GM23338 (cell line): Measurements from ENCODE around the gene GAR1. TPM values are rescaled to one million over a fixed set of nuclear protein-coding genes. Genes with fewer than 3 reads are reported as not detected.

Experiments
- ATAC-seq: fragments of 200-7000 bp; cut with Tn5 transposase; 3 replicates; pipeline ENCODE4 v1.9.1; 2020
- DNase-seq: peaks from one replicate; pipeline ENCODE4 v3.0.0-alpha.2; 2015; ENCODE audit warnings: low spot score
- H2AFZ ChIP-seq: fragments of 200-600 bp; sonication (generic); 2 replicates; pipeline ENCODE4 v1.8.0; 2016; ENCODE audit warnings: antibody characterized with exemption, mild to moderate bottlenecking, moderate library complexity
- H3F3A ChIP-seq: fragments of 200-600 bp; sonication (generic); replicated peaks from 2 replicates; pipeline ENCODE4 v1.8.0; 2017; ENCODE audit warnings: antibody characterized with exemption, mixed run types, low read depth
- H3K27ac ChIP-seq: fragments of 200-600 bp; sonication (generic); 2 replicates; pipeline ENCODE4 v1.6.1; 2016; ENCODE audit warnings: low read depth
- H3K27me3 ChIP-seq: fragments of 200-600 bp; sonication (generic); 2 replicates; pipeline ENCODE4 v1.8.0; 2016; ENCODE audit warnings: mild to moderate bottlenecking, mixed run types, moderate library complexity; ENCODE audit not compliant: insufficient read depth
- H3K36me3 ChIP-seq: fragments of 200-600 bp; sonication (generic); 2 replicates; pipeline ENCODE4 v1.8.0; 2016; ENCODE audit warnings: mild to moderate bottlenecking; ENCODE audit not compliant: insufficient read depth
- H3K4me1 ChIP-seq: fragments of 200-600 bp; sonication (generic); 2 replicates; pipeline ENCODE4 v1.8.0; 2016; ENCODE audit warnings: mild to moderate bottlenecking, moderate library complexity; ENCODE audit not compliant: insufficient read depth
- H3K4me2 ChIP-seq: fragments of 200-600 bp; sonication (generic); 2 replicates; pipeline ENCODE4 v1.7.1; 2017; ENCODE audit warnings: mixed run types
- H3K4me3 ChIP-seq: fragments of 200-600 bp; sonication (generic); 2 replicates; pipeline ENCODE4 v1.6.1; 2016; ENCODE audit warnings: mixed run types
- H3K79me2 ChIP-seq: fragments of 200-600 bp; sonication (generic); replicated peaks from 2 replicates; pipeline ENCODE4 v1.8.0; 2017; ENCODE audit warnings: mild to moderate bottlenecking; ENCODE audit not compliant: insufficient read depth
- H3K9me2 ChIP-seq: fragments of 200-600 bp; sonication (generic); 2 replicates; pipeline ENCODE4 v1.8.0; 2017; ENCODE audit not compliant: insufficient read depth
- H4K20me1 ChIP-seq: fragments of 200-600 bp; sonication (generic); replicated peaks from 2 replicates; pipeline ENCODE4 v1.8.0; 2017; ENCODE audit warnings: mild to moderate bottlenecking; ENCODE audit not compliant: insufficient read depth
- H3K27ac Mint-ChIP-seq: 2 replicates; pipeline ENCODE4 v1.8.0; 2020; ENCODE audit warnings: inconsistent platforms, mild to moderate bottlenecking, moderate library complexity, mixed read lengths
- H3K27me3 Mint-ChIP-seq: 3 replicates; pipeline ENCODE4 v1.8.0; 2022; ENCODE audit warnings: low read depth, mild to moderate bottlenecking, moderate library complexity, mixed read lengths, inconsistent platforms; ENCODE audit not compliant: insufficient read depth, poor library complexity
- H3K36me3 Mint-ChIP-seq: 3 replicates; pipeline ENCODE4 v1.8.0; 2021; ENCODE audit warnings: low read depth, mild to moderate bottlenecking, inconsistent platforms, moderate library complexity, mixed read lengths
- H3K4me1 Mint-ChIP-seq: 3 replicates; pipeline ENCODE4 v1.8.0; 2020; ENCODE audit warnings: mild to moderate bottlenecking, inconsistent platforms, mixed read lengths
- H3K4me3 Mint-ChIP-seq: 3 replicates; pipeline ENCODE4 v1.8.0; 2021; ENCODE audit warnings: moderate library complexity, mild to moderate bottlenecking, inconsistent platforms, mixed read lengths
- H3K9me3 Mint-ChIP-seq: 3 replicates; pipeline ENCODE4 v1.8.0; 2020; ENCODE audit warnings: moderate library complexity, mild to moderate bottlenecking, inconsistent platforms, mixed read lengths
- CREB1 ChIP-seq: fragments of 250-450 bp; sonication (Bioruptor Pico); IDR thresholded peaks from 2 replicates; pipeline ENCODE4 v1.5.0; 2020; ENCODE audit warnings: low read depth, mild to moderate bottlenecking, moderate library complexity
- CTCF ChIP-seq, 2 experiments: fragments of 200-600 bp in 1 of 2; sonication (generic) in 1 of 2; conservative IDR thresholded peaks; 2 replicates each; pipeline versions ENCODE4 v1.5.1 to v1.6.1; 2016 to 2017; ENCODE audit warnings: antibody characterized with exemption in 2 of 2, low read depth in 2 of 2, mild to moderate bottlenecking in 2 of 2, moderate library complexity in 1 of 2
- ETS1 ChIP-seq: IDR thresholded peaks from 2 replicates; pipeline ENCODE4 v1.6.1; 2016; ENCODE audit warnings: antibody characterized with exemption
- EZH2 ChIP-seq: fragments of 200-600 bp; sonication (generic); IDR thresholded peaks from one replicate; pipeline ENCODE4 v1.8.0; 2017; ENCODE audit warnings: antibody characterized with exemption, mild to moderate bottlenecking, low read depth; ENCODE audit not compliant: unreplicated experiment
- EZH2phosphoT487 ChIP-seq: fragments of 200-600 bp; sonication (generic); IDR thresholded peaks from one replicate; pipeline ENCODE4 v1.8.1; 2018; ENCODE audit warnings: antibody characterized with exemption; ENCODE audit not compliant: unreplicated experiment
- JUNB ChIP-seq: IDR thresholded peaks from one replicate; pipeline ENCODE4 v1.6.1; 2016; ENCODE audit warnings: antibody characterized with exemption; ENCODE audit not compliant: unreplicated experiment
- NANOG ChIP-seq: IDR thresholded peaks from 2 replicates; pipeline ENCODE4 v1.6.1; 2016; ENCODE audit warnings: antibody characterized with exemption, borderline replicate concordance
- POLR2AphosphoS5 ChIP-seq: IDR thresholded peaks from 2 replicates; pipeline ENCODE4 v1.6.1; 2016; ENCODE audit warnings: antibody characterized with exemption, low read depth
- REST ChIP-seq: IDR thresholded peaks from one replicate; pipeline ENCODE4 v1.6.1; 2018; ENCODE audit warnings: antibody characterized with exemption; ENCODE audit not compliant: unreplicated experiment
- STAT1 ChIP-seq: IDR thresholded peaks from one replicate; pipeline ENCODE4 v1.6.1; 2016; ENCODE audit warnings: antibody characterized with exemption; ENCODE audit not compliant: unreplicated experiment
- ZNF114 ChIP-seq: fragments of 250-450 bp; sonication (Bioruptor Pico); IDR thresholded peaks from 2 replicates; pipeline ENCODE4 v1.5.0; 2020; ENCODE audit warnings: mild to moderate bottlenecking, moderate library complexity
- ZNF331 ChIP-seq: fragments of 250-450 bp; sonication (Bioruptor Pico); IDR thresholded peaks from 2 replicates; pipeline ENCODE4 v1.5.0; 2020; ENCODE audit warnings: low read depth, mild to moderate bottlenecking, moderate library complexity
- ZNF462 ChIP-seq: fragments of 250-450 bp; sonication (Bioruptor Pico); IDR thresholded peaks from 2 replicates; pipeline ENCODE4 v1.5.0; 2020; ENCODE audit warnings: mild to moderate bottlenecking, moderate library complexity
- polyA plus RNA-seq: library from polyadenylated mRNA; unstranded; fragments of >200 nt; fragmentation: Nextera tagmentation; extraction: Ambion mirVana; gene quantifications from 2 replicates; pipeline ENCODE4 v1.2.1, GENCODE V29; 2016
- total RNA-seq: library from RNA; depleted of rRNA; stranded (reverse); fragments of >200 nt; shearing (Covaris generic); gene quantifications from 2 replicates; pipeline ENCODE4 v1.2.3, GENCODE V29; 2014

The GAR1 gene
- total and polyA plus RNA-seq, 2 experiments from 2014 or later: 13.8 to 98.7 TPM

GRCh38 chr4:109847896-109848442 is 32.4 kb downstream of the GAR1 start, which contains the start of gene LRIT3:
Gene LRIT3, plus strand, starts transcription at chr4:109848107. Its CDS starts 95 bp downstream, at chr4:109848202.
- TF ChIP-seq EZH2 (no peak), STAT1 (no peak), ETS1 (no peak), CTCF (conservative IDR thresholded peaks at IDR 0.05; ENCODE audit: low read depth in 2 of 2) (no peak), NANOG (no peak), CREB1 (CRISPR knock-in tag) (no peak), ZNF331 (no peak), JUNB (no peak), EZH2phosphoT487 (no peak), POLR2AphosphoS5 (no peak), REST (no peak), ZNF114 (CRISPR knock-in tag) (no peak), ZNF462 (no peak)
- Histone ChIP-seq H3K27ac (no peak within 1 kb of the TSS), H4K20me1 (no peaks in the 10 kb centered on the region), H3K27me3 (no peaks in the 10 kb centered on the region), H3K9me2 (no peaks in the 10 kb centered on the region), H3F3A (no peaks in the 10 kb centered on the region), H3K79me2 (no peaks in the 10 kb centered on the region), H2AFZ (peak within 1 kb of the TSS; percentile 6; the same call in 1 of the 2 replicates), H3K36me3 (no peaks in the 10 kb centered on the region), H3K4me1 (no peaks in the 10 kb centered on the region; the same call in 1 of the 2 replicates), H3K4me2 (no peak within 1 kb of the TSS), H3K4me3 (no peak within 1 kb of the TSS)
- Mint-ChIP-seq H3K9me3 (no peaks in the 10 kb centered on the region), H3K4me1 (peaks cover 6% of the 10 kb centered on the region; the same call in 2 of the 3 replicates), H3K27me3 (peaks cover 4% of the 10 kb centered on the region), H3K27ac (no peak within 1 kb of the TSS), H3K36me3 (no peaks in the 10 kb centered on the region), H3K4me3 (no peak within 1 kb of the TSS)
- no peak for DNase-seq
- no peak for ATAC-seq
